ENCODE measurements around the gene PPP2R5B.

- TF ChIP-seq POLR2A (IDR thresholded peaks at IDR 0.05), result no peak
- no peak for TF ChIP-seq CTCF (IDR thresholded peaks at IDR 0.05 in 4 of 5, conservative IDR thresholded peaks at IDR 0.05 in 1 of 5)
Measured at GRCh38 chr11:64914123-64914522, 10.4 kb upstream of the PPP2R5B start.
